ENCODE results near the gene SDE2. TPM values are rescaled to one million over a fixed set of nuclear protein-coding genes. Genes with fewer than 3 reads are reported as not detected.
"Not testable (repeated sequence)": the region's sequence is repeated elsewhere in the genome, so short reads cannot be mapped to it uniquely, and the experiment has no call there.

Gene SDE2
- total RNA-seq, 2 experiments from 2014 or later = 19.8 to 20.1 TPM

DNA sequence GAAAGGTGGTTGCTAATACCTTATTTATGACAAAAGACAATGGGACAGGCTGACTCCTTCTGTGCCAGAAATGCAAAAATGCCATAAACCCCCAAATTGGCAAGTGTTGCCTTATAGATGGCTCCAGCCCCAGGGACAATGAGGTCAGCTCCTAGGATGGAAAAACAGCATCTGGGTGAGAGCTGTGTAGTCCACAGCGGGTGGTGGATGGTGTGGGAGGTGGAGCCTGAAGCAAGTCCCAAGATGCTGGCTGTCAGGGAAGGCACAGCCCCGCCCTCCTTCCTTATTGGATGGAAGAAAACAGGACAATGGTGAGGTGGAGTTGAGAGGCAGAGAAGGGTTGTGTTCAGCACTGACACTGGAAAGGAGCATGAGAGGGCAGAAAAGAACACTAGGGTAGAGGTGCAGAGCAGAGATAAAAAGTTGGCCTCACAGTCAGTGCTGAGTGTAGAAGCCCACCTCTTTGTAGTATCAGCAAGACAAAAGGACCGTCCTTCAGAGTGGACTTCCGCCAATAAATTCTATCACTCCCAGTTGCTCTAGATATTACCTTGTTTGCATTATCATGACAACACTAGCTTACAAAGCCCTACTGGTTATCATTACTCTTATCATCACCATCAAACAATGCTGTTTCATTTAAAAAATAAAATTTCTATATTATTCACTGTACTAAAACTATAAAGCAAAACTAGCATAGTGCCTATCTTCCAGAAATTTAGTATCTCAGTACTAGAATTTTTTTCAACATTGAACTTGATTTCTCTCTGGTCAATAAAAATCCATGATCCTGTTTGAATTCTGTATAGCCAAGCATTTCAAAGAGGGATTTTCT lies 3.7 kb upstream of the SDE2 start:
- CTCF ChIA-PET = interaction anchor here (1.1 kb wide), 1 partner anchor 15 kb away, joined by 3 read pairs; no protein-coding TSS in a partner anchor
- no peak for DNase-seq
- Mint-ChIP-seq H3K27me3 (no peaks in the 10 kb centered on the region), H3K36me3 (ENCODE audit: low read depth) (peaks cover 6% of the 10 kb centered on the region), H3K4me1 (peaks cover 43% of the 10 kb centered on the region), H3K9me3 (no peaks in the 10 kb centered on the region), H3K27ac (peak overlapping the region; percentile 12), H3K4me3 (no peak overlapping the region)
- POLR2A ChIA-PET = interaction anchor here (1.1 kb wide), 1 partner anchor 60 kb away, joined by 3 read pairs; the partner anchor contains the start of gene H3-3A

DNA sequence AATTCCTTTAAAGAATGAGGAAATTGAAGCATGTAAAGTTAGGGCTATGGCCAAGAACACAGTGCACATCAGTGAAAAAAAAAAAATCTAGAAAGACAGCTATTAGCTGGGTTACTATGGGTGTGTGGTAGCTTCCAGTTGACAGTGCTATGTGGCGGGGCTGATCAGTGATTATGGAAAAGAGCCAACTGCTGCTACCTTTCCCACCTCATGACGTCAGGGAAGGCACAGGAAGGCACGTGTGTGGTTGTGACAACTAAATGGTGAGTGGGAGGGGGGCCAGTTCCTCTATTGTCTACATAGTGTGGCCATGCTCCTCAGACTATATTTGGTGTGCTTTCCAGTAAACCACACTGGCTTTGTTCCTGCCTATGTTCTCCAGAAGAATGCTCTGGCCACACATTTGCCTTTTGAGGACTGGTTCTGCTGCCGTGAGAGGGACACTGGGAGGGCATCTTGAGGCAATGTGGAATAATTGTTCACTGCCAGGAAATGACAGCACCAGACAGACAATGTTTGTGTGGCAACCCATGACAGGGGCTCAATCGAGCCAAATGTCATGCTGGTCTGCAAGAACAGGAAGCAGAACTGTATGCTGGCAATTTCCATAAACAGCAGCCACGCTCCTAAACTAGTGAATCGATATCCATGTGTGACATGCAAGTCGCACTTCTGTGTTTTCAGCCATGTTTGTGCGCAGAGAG lies 3.0 kb upstream of the SDE2 start:
- H3K9me3 Mint-ChIP-seq = no peaks in the 10 kb centered on the region
- peak; percentile 48 for DNase-seq
- H3K27me3 Mint-ChIP-seq = no peaks in the 10 kb centered on the region
- no peak overlapping the region for H3K4me3 Mint-ChIP-seq
- peak overlapping the region; percentile 12 for H3K27ac Mint-ChIP-seq
- H3K36me3 Mint-ChIP-seq (ENCODE audit: low read depth) = peaks cover 6% of the 10 kb centered on the region
- CTCF ChIA-PET = interaction anchor here (1.1 to 1.4 kb wide), 2 partner anchors 15 to 63 kb away, joined by 3 read pairs; no protein-coding TSS in a partner anchor
- peaks cover 49% of the 10 kb centered on the region for H3K4me1 Mint-ChIP-seq
- POLR2A ChIA-PET = interaction anchor here (3.0 to 9.2 kb wide), 2 partner anchors 60 to 107 kb away, joined by 20 to 219 read pairs; partner anchors contain the start of gene H3-3A

DNA sequence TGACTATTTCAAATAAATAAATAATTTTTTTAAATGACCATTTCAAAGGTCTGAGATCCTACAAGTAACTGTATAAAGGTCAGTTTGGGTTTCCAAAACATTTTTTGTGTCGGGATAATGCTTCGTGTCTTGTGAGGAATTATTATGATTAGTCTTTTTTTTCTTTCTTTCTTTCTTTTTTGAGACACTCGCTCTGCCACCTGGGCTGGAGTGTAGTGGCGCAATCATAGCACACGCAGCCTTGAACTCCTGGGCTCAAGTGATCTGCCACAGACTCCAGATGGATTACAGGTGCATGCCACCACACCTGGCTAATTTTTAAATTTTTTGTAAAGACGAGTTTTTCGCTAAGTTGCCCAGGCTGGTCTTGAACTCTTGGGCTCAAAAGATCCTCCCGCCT lies 1.9 kb upstream of the SDE2 start:
- H3K27ac Mint-ChIP-seq = peak overlapping the region; percentile 38
- peaks cover 14% of the 10 kb centered on the region for H3K36me3 Mint-ChIP-seq (ENCODE audit: low read depth)
- POLR2A ChIA-PET = interaction anchor here (2.0 to 9.2 kb wide), 5 partner anchors 49 to 556 kb away, joined by 9 to 219 read pairs (median 20); partner anchors contain the start of gene H3-3A
- CTCF ChIA-PET = interaction anchor here (1.4 to 2.2 kb wide), 2 partner anchors 14 to 64 kb away, joined by 3 to 13 read pairs; no protein-coding TSS in a partner anchor
- H3K27me3 Mint-ChIP-seq = no peaks in the 10 kb centered on the region
- no peak for DNase-seq
- H3K9me3 Mint-ChIP-seq = no peaks in the 10 kb centered on the region
- peaks cover 58% of the 10 kb centered on the region for H3K4me1 Mint-ChIP-seq
- H3K4me3 Mint-ChIP-seq = no peak overlapping the region

DNA sequence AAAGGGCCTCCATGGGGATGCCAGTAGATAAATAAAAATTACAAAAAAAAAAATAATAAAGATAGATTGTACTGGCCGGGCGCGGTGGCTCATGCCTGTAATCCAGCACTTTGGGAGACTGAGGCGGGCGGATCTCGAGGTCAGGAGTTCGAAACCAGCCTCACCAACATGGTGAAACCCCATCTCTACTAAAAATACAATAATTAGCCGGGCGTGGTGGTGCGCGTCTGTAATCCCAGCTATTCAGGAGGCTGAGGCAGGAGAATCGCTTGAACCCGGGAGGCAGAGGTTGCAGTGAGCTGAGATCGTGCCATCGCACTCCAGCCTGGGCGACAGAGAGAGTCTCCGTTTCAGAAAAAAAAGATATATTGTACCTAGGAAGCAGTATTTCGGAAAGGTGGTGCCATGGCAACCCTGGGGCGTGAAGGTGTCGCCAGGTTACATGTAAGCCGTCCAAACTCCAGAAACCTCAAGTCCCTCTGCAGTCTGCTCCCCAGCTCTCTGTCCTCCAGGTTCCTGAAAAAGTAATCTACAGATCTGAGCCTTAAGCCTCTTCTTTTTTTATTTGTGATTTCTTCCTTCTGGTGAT lies 1.4 kb upstream of the SDE2 start:
- CTCF ChIA-PET = interaction anchor here (1.2 to 2.2 kb wide), 5 partner anchors 8 to 125 kb away, joined by 3 to 23 read pairs (median 13); partner anchors contain the start of gene H3-3A
- Mint-ChIP-seq H3K27ac (peak overlapping the region; percentile 100), H3K4me1 (peaks cover 63% of the 10 kb centered on the region), H3K36me3 (ENCODE audit: low read depth) (peaks cover 18% of the 10 kb centered on the region), H3K4me3 (peak overlapping the region; percentile 100)
- H3K27me3 Mint-ChIP-seq, H3K9me3 Mint-ChIP-seq, DNase-seq: not testable (repeated sequence)
- POLR2A ChIA-PET = interaction anchor here (1.2 to 9.2 kb wide), 26 partner anchors 10 to 572 kb away, joined by 3 to 219 read pairs (median 13); partner anchors contain the start of genes H3-3A, LBR, LIN9 and PARP1

DNA sequence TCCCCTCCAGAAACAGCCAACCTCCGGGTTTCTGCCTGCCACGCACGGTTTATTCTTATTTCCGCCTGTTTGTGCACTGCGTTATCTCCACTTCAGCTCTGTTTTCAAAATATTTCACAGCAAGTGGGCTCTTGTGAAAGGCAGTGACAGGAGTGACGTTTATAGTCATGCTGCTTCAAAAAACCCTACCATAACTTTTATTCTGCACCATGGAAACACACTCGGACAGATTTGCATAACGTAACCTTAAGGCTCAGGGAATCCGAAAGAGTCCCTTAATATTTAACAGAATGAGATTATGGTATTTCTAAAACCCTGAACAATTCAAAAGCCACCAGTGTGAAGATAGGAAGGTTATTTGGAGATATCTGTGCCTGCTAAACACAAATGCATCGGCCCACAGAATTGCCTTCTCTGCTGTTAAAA lies 782 bp upstream of the SDE2 start:
- Mint-ChIP-seq H3K27ac (peak overlapping the region; percentile 100), H3K9me3 (no peaks in the 10 kb centered on the region), H3K4me1 (peaks cover 68% of the 10 kb centered on the region), H3K27me3 (no peaks in the 10 kb centered on the region), H3K4me3 (peak overlapping the region; percentile 100), H3K36me3 (ENCODE audit: low read depth) (peaks cover 23% of the 10 kb centered on the region)
- no peak for DNase-seq
- ChIA-PET CTCF (interaction anchor here (0.9 to 2.2 kb wide), 11 partner anchors 9 to 408 kb away, joined by 3 to 23 read pairs (median 4); partner anchors contain the start of genes H3-3A, PARP1, PYCR2 and SRP9), POLR2A (interaction anchor here (0.7 to 9.2 kb wide), 53 partner anchors 8 to 574 kb away, joined by 3 to 219 read pairs (median 5); partner anchors contain the start of genes H3-3A, LBR, LIN9 and PARP1)

DNA sequence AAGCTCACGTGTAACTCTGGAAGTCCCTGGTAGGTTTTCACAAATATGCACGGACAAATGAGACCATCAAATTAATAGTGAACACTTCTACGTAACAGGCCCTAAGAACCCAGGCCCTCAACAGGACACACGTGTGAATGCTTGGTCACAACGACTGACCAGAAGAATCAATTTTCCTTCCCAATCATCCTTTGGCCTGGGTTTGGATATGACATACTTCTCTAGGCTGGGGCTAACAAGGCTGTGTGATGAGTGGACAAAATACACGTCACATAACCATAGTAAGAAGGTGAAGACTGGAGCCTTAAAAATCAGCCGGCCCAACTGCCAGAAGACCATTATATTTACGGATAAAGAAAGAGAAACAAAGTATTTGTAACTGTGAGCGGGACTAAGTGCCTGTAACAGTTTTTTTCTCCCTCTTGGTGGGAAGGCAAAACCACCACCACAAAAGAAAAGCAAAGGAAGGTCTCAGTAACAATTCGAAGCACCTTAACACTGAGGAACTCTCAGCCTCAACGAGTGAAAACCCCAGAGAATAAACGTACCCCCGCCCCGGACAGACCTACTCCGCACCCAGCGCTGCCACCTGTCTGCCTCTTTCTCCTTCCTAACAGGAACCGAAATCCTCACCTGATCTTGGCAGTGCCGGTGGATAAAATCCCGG lies 450 bp downstream of the SDE2 start:
- H3K36me3 Mint-ChIP-seq (ENCODE audit: low read depth) = peaks cover 31% of the 10 kb centered on the region

DNA sequence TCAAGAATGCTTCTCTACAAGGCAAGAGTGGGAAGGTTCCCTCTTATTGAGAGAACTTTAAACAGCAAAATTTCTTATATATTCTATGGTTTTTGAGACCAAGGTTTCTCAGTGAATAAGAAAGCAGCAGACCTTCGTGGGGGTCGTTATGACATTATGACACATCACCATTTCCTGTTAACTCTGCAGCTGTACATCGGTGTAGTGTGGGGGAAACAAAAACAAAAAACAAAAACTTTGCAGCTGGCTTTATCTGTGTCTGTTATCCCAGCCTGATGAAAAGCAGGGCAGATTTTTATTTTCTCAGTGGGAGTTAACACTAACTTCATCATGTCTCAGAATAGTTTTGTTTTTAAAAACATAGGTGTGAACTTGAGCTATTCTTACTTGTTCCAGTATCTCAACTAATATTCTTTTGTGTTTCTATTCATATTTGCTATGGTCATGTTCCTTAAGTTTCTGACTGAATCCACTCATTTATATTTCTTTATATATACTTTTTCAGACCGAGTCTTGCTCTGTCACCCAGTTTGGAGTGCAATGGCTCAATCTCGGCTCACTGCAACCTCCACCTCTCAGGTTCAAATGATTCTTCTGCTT lies 2.1 kb downstream of the SDE2 start:
- Mint-ChIP-seq H3K27ac (peak overlapping the region; percentile 100), H3K4me1 (peaks cover 62% of the 10 kb centered on the region), H3K9me3 (no peaks in the 10 kb centered on the region), H3K4me3 (peak overlapping the region; percentile 100), H3K27me3 (no peaks in the 10 kb centered on the region), H3K36me3 (ENCODE audit: low read depth) (peaks cover 39% of the 10 kb centered on the region)
- no peak for DNase-seq
- POLR2A ChIA-PET = interaction anchor here (1.1 to 9.2 kb wide), 8 partner anchors 10 to 530 kb away, joined by 3 to 219 read pairs (median 6); partner anchors contain the start of genes H3-3A and SRP9
- CTCF ChIA-PET = interaction anchor here (0.9 to 5.0 kb wide), 4 partner anchors 10 to 72 kb away, joined by 3 to 32 read pairs (median 8); no protein-coding TSS in a partner anchor

More for the DNA sequence above, 450 bp downstream of the SDE2 start:
- Mint-ChIP-seq H3K9me3 (no peaks in the 10 kb centered on the region), H3K4me3 (peak overlapping the region; percentile 100), H3K4me1 (peaks cover 67% of the 10 kb centered on the region), H3K27ac (peak overlapping the region; percentile 100), H3K27me3 (no peaks in the 10 kb centered on the region)
- no peak for DNase-seq
- POLR2A ChIA-PET = interaction anchor here (1.0 to 9.2 kb wide), 46 partner anchors 8 to 573 kb away, joined by 3 to 219 read pairs (median 6); partner anchors contain the start of genes H3-3A, LBR, LIN9 and PARP1
- CTCF ChIA-PET = interaction anchor here (1.0 to 5.0 kb wide), 9 partner anchors 8 to 409 kb away, joined by 3 to 32 read pairs (median 6); partner anchors contain the start of genes H3-3A, PARP1 and PYCR2

DNA sequence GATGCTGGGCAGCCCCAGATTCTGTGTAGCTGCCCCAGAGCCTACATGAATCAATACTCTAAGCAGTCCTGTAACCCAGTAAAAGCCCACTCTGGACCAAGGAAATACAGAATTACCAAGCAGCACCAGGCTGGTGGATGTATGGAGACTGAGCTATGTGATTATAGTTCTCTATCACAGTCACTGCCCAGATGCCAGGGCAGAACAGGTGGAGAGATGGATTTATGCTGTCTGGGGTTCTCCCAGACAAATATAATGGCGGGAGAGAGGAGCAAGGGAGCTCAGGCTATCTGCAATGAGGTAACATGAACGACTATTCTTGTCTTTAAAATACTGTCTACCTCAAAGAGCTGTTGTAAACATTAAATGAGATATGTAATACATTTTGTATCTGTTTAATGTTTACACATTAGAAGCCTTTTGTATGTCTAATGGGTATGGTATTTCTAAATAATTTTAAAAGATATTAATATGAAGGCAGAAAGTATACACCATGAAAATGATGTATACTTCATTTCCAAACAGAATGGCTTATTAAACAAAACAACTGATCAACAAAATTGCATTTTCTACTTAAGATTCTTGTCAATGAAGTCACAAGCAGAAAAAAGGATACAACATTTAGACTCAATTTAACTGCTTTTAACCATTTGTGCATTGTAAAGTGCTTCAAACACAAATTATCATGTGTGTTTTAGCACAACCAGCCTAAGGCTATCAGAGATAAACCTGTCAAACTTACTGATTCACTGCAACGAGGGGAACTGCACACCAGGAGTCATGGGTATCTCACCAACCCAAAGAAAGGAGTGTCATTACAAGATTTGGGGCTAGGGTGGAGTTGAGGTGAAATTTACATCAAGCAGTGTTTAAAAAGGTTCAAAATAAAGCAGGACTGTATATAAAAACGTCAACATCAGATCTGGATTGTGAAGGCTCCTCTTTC lies 3.0 kb downstream of the SDE2 start:
- peaks cover 65% of the 10 kb centered on the region for H3K4me1 Mint-ChIP-seq
- DNase-seq = no peak

DNA sequence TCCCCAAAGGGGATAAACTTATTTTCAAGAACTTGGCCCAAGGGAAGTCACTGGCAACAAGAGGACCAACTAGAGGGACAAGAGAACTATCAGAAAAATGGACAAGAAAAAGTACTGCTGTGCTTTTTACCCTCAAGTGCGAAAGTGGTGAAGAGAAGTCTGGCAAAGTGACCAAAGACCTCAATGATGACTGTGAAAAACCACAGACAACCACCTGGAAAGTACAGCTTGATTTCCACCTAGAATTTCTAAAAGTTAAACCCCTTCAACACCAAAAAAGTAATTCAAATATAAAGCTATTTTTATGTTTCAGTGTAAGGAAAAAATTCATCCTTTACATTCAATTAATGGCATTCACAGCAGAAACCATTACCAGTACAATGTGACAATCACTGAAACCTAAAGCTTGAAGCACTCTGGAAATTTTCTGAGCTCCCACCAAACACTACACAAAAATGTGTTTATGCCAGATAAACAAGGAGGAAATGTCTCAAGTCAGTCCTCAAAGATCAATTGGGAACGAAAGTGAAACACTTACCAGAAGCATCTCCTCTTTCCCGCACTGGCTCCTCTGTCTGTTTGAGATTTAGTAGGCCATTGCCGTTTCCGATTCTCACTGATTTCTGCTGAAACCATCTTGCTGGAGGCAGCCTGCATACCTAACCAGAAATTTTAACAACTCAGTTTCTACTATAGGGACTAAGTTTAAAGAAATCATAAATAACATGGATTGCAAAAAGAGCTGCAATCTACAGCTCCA lies 8.3 kb downstream of the SDE2 start:
- H3K4me1 Mint-ChIP-seq = peaks cover 49% of the 10 kb centered on the region
- H3K36me3 Mint-ChIP-seq (ENCODE audit: low read depth) = peaks cover 74% of the 10 kb centered on the region
- H3K27me3 Mint-ChIP-seq = no peaks in the 10 kb centered on the region
- no peaks in the 10 kb centered on the region for H3K9me3 Mint-ChIP-seq
- POLR2A ChIA-PET = interaction anchor here (0.9 to 2.5 kb wide), 13 partner anchors 9 to 564 kb away, joined by 3 to 30 read pairs (median 4); partner anchors contain the start of genes H3-3A, LBR, PYCR2 and SDE2
- DNase-seq = peak; percentile 41
- peak overlapping the region; percentile 76 for H3K27ac Mint-ChIP-seq
- H3K4me3 Mint-ChIP-seq = peak overlapping the region; percentile 33
- CTCF ChIA-PET = interaction anchor here (0.7 to 2.0 kb wide), 6 partner anchors 9 to 546 kb away, joined by 3 to 9 read pairs (median 4); partner anchors contain the start of genes H3-3A and SDE2

More for the DNA sequence above, 3.0 kb downstream of the SDE2 start:
- Mint-ChIP-seq H3K4me3 (peak overlapping the region; percentile 68), H3K36me3 (ENCODE audit: low read depth) (peaks cover 48% of the 10 kb centered on the region), H3K9me3 (no peaks in the 10 kb centered on the region), H3K27me3 (no peaks in the 10 kb centered on the region), H3K27ac (peak overlapping the region; percentile 84)
- ChIA-PET CTCF (interaction anchor here (1.0 to 5.0 kb wide), 3 partner anchors 9 to 73 kb away, joined by 3 to 32 read pairs (median 12); no protein-coding TSS in a partner anchor), POLR2A (interaction anchor here (0.7 to 9.2 kb wide), 11 partner anchors 9 to 529 kb away, joined by 3 to 219 read pairs (median 4); partner anchors contain the start of genes H3-3A and SRP9)

Data from activated CD4-positive, alpha-beta memory T cell treated with anti-CD3 and anti-CD28 coated beads, Interleukin-2, amount 10 ng/mL, durations not matched to agents 7 days and 5 days (primary cell).